GM18909 (cell line): ENCODE measurements around the gene TMEM63B.
"Not testable (repeated sequence)": the region's sequence is repeated elsewhere in the genome, so short reads cannot be mapped to it uniquely, and the experiment has no call there.

Source experiments
- ATAC-seq: cut with Tn5 transposase; IDR thresholded peaks from one replicate; pipeline ENCODE4 v1.9.1; 2021; ENCODE audit warnings: mild to moderate bottlenecking; ENCODE audit not compliant: unreplicated experiment, poor library complexity

TMEM63B gene

GRCh38 chr6:44138717-44139350, 11.5 kb downstream of the TMEM63B start:
- ATAC-seq, result no peak

DNA sequence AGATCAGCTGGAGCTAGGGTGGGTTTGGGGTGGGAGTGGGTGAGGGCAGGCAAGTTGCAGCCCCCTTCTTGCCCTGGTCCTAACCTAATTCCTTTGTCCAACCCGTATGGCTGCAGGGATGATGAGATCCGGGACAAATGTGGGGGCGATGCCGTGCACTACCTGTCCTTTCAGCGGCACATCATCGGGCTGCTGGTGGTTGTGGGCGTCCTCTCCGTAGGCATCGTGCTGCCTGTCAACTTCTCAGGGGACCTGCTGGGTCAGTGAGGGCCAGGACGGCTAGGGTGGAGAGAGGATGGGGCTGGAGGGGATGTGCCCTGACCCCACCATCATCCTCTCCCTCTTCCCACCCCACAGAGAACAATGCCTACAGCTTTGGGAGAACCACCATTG, 12.0 kb downstream of the TMEM63B start:
- ATAC-seq, result no peak

DNA sequence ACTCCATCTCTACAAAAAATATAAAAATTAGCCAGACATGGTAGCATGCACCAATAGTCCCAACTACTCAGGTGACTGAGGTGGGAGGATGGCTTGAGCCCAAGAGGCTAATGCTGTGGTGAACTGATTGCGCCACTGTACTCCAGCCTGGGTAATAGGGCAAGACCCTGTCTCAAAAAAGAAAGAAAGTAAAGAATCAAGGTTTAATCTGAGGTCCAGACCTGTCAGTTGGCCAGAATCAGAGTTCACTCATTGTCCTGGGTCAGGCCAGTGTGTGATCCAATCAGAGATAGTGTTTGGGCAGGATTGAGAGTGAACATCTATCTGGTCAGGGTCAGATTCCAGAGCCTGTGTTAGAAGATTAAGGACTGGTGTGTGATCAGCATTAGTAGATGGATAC, 15.5 kb downstream of the TMEM63B start:
- no peak for ATAC-seq

DNA sequence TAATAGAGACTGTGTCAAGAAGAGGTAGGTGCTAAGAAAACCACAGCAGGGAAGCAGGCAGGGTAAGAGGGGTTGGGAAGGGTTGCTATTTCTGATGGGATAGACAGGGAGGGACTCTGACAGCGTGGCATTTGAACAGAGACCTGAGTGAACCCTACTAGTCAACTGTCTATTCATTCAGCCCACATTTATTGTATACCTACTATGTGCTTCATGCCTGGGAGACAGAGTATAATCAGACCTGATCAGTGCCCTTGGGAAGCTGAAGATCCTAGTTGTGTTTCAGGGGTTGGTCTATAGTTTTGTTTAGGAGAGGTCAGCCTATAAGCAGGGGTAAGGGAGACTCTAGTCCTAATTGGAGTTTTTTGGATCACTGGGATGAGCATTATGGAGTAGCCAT, 16.4 kb downstream of the TMEM63B start:
- ATAC-seq, result no peak

DNA sequence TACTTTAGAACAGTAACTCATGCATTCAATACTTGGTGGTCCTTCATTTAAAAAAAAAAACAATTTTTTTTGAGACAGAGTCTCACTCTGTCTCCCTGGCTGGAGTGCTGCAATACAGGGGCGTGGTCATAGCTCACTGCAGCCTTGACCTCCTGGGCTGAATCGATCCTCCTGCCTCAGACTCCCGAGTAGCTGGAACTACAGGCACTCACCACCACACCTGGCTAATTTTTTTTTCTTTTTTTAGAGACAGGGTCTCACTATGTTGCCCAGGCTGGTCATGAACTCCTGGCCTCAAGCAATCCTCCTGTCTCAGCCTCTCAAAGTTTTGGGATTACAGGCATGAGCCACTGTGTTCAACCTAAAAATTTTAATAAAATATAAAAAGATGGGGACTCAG, 17.2 kb downstream of the TMEM63B start:
- ATAC-seq, result not testable (repeated sequence)

DNA sequence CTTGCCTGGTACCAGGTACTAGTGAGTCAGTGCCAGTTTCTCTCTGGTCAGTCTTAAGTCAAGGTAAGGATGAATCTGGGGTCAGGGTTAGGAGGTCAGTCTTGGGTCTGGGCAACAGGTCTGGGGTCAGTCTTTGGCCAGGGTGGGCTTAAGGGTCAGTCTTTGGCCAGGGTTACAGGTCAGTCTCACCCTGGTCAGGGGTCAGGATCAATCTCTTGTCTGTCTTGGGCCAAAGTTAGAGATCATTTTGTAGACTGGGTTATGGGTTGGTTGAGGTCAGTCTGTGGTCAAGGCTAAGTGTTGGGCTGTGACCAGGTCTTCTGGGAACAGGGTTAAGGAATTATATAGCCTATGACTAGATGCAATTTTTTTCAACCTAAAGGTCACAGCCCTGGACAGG, 18.5 kb downstream of the TMEM63B start:
- no peak for ATAC-seq

DNA sequence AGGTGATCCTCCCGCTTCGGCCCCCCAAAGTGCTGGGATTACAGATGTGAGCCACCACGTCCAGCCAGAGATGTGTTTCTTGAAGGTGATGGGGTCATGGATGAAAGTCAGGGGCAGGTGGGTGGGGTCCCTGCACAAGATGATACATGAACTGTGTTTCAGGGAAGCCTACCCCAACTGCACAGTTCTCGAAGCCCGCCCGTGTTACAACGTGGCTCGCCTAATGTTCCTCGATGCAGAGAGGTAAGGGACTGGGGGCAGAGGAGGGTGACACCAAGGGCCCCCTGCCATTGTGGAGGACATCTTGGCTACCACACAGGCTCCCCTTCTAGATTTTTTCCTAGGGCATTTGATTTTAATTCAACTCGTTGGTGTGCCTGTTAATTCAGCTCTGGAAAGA, 19.3 kb downstream of the TMEM63B start:
- ATAC-seq, result no peak

- ATAC-seq, result no peak
Measured at GRCh38 chr6:44147256-44147655, 19.9 kb downstream of the TMEM63B start.

GRCh38 chr6:44148306-44148705, 21.0 kb downstream of the TMEM63B start:
- ATAC-seq, result no peak

DNA sequence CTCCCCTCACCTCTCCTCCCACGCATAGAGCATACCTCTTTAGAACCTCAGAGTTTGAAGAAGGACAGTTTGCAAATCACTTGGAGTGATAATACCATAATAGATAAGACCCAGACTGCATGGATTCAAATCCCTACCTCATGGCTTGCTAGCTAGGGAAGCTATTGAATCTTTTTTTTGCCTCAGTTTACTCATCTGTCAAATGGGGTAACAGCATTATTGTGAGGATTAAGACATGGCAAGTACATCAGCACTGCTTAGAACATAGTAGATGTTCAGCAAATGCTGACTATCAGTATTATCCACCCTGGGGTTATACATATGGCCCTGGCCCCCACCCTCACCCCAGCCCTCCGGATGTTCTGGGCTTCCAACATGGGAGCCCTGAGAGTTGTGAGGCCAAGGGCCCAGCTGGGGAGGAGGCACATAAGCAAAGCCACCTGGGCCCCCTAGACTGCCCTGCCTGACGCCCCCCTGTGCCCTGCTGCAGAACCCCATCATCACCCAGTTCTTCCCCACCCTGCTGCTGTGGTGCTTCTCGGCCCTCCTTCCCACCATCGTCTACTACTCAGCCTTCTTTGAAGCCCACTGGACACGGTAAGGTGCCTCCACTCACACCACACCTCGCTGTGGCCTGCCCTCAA, 22.1 kb downstream of the TMEM63B start:
- ATAC-seq, result no peak

- ATAC-seq, result no peak
Measured at GRCh38 chr6:44150317-44150917, 23.1 kb downstream of the TMEM63B start.

GRCh38 chr6:44151348-44152108, 24.2 kb downstream of the TMEM63B start:
- ATAC-seq, result peak; percentile 75

DNA sequence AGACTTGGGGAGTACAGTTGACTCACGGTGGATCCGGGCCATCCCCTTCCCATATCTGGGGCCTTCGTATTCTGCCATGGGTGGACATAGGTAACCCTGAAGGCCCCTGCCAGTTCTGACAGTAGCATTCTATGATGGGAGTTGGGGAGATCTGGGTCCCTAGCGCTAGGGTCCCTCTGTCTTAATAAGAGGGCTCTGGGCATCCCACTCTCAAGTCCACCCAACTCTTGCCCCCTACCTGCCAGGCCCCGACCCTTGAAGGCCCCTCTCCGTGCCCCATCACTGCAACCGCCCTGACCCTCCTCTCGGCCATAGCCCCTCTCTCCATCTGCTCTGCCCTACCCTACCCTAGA, 24.7 kb downstream of the TMEM63B start:
- no peak for ATAC-seq

DNA sequence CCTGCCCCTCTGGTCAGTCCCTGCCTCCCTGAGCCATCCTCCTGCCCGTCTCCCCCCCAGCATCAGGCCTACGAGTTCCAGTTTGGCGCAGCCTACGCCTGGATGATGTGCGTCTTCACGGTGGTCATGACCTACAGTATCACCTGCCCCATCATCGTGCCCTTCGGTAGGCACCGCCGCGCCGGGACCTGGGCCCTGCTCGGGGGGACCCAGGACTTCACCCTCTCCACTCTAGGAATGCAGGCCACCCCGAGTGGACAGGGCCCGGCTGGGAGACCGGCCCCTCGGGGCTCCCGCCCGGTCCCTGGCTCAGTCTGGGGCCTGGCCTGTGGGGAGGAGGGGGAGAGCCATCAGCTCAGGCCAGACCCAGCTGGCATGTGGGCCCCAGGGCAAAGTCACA, 25.2 kb downstream of the TMEM63B start:
- ATAC-seq, result no peak

DNA sequence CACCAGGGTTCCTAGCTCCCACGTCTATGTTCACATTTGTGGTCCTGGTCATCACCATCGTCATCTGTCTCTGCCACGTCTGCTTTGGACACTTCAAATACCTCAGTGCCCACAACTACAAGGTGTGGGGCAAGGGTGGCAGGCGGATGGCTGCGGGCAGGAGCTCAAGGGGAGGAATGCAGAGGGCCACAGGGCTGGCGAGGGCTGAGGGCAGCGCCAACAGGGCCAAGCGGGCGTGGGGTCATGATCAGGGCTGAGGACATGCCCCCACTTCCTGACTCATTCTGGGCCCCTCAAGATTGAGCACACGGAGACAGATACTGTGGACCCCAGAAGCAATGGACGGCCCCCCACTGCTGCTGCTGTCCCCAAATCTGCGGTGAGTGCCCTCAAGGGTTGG, 26.7 kb downstream of the TMEM63B start:
- ATAC-seq, result no peak

- no peak for ATAC-seq
Measured at GRCh38 chr6:44156494-44157151, 29.3 kb downstream of the TMEM63B start.

GRCh38 chr6:44157152-44157521, 29.8 kb downstream of the TMEM63B start:
- ATAC-seq, result no peak

DNA sequence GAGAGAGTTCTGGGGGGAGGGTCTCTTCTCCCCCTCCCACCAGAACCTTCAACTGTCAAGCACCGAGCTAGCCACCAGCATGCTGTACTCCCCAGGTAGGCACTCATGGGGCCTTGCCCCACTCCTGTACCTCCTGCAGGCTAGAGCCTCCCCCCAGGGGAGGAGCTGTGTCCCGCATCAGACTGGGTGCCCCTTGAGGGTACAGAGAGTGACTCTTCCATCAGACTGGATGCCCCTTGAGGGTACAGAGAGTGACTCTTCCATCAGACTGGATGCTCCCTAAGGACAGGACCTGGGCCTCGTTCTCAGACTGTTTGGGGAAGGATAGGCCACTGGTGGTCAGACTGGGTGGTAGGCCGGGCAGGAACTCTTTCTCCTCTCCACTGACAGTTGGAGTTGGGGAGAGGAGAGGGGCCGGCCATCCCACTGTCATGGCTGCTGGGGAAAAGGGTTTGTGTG, 31.4 kb downstream of the TMEM63B start, which contains the start of gene CAPN11:
Gene CAPN11 (plus strand): TSS at position 51 of the 459 bp plus-strand sequence. CDS start 29 bp downstream, at position 80.
- ATAC-seq, result no peak

DNA sequence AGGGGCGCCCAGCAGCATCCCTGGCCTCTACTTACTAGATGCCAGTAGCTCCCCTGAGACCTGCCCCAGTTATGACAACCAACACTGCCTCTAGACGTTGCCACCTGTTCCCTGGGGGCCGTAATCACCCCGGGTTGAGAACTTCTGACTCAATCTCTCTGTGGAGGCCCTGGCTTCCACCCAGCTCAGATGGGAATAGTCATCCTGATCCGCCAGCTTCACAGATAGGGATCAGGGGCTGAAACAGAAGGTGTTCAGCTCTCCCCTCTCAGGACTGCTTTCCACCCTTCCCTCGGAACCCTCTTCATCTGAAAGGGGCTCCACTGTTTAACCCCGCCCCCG, 34.6 kb downstream of the TMEM63B start:
- no peak for ATAC-seq

DNA sequence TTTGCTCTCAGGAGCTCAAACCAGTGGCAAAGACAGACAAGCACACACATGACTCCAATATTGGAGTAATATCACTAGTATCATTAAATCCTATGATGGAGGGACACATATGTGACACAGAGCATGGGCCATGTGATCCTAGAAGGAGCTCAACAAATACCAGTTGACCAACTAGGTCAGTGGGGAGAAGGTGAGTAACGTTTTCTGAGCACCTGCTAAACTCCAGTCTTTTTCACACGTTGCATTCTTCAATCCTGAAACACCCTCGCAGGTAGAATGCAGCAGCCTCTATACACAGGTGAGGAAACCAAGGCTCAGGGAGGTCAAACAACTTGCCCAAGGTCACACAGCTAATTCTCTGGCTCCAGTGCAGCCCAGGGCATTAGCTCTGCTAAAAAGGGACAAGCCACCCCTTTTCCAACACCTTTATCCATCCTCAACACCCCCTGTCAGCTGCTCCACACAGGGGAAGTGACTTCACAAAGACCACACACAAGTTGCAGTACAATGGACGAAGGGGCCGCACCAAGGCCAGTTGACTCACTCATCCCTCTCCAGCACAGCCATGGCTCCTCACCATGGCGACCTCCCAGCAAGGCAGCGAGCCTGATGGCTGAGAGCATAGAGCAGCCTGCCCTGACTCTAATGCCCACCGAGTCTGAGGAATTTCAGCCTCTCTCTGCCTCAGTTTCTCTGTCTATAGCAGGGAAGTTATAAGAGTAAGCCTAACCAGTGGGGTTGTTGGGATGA, 35.7 kb downstream of the TMEM63B start:
- no peak for ATAC-seq
